Measurements from ENCODE around the gene TXNDC12.
A peak's percentile ranks its signal among the peaks of the same experiment; 100 is the strongest.
"Not testable (repeated sequence)": the region's sequence is repeated elsewhere in the genome, so short reads cannot be mapped to it uniquely, and the experiment has no call there.

Gene TXNDC12

GRCh38 chr1:52053862-52054261, 1.1 kb downstream of the TXNDC12 start:
- Histone ChIP-seq H3K36me3 (ENCODE audit: control insufficient read depth in 2 of 2, insufficient read depth in 1 of 2, low read length in 2 of 2) (peaks cover 0 to 17% of the 10 kb centered on the region in 2 experiments; a peak in 2 of 3 replicates), H3K4me1 (ENCODE audit: control insufficient read depth, insufficient read depth, low read length) (peaks cover 9% of the 10 kb centered on the region; the same call in 1 of the 2 replicates), H3K27ac (ENCODE audit: extremely low read depth, low read depth, low read length) (no peak overlapping the region), H3K4me3 (ENCODE audit: low read depth, low read length) (peak overlapping the region; percentile 91), H3K9me3 (ENCODE audit: control insufficient read depth, insufficient read depth, low read depth, low read length) (no peaks in the 10 kb centered on the region)
- CTCF ChIA-PET, result interaction anchor here (0.6 kb wide), 1 partner anchor 10 kb away, joined by 3 read pairs; no protein-coding TSS in a partner anchor
- peak; percentile 51 for TF ChIP-seq ZNF335 (tag by site-specific recombination; conservative IDR thresholded peaks at IDR 0.05)
- TF ChIP-seq ZNF777 (tag by site-specific recombination; IDR thresholded peaks at IDR 0.05; ENCODE audit: borderline replicate concordance), result no peak
- no peak for TF ChIP-seq ZNF324 (tag by site-specific recombination; IDR thresholded peaks at IDR 0.05)
- TF ChIP-seq REPIN1 (tag by site-specific recombination; IDR thresholded peaks at IDR 0.05; ENCODE audit: low read depth), result no peak
- no peak for TF ChIP-seq ZNF473 (tag by site-specific recombination; IDR thresholded peaks at IDR 0.05)
- no peak for TF ChIP-seq ZNF266 (tag by site-specific recombination; IDR thresholded peaks at IDR 0.05; ENCODE audit: low read depth)
- POLR2A ChIA-PET, result interaction anchor here (0.6 to 3.1 kb wide), 5 partner anchors 15 to 1225 kb away, joined by 3 to 30 read pairs (median 4); partner anchors contain the start of genes CC2D1B and KTI12

GRCh38 chr1:52049337-52049736, 5.7 kb downstream of the TXNDC12 start:
- CTCF ChIA-PET; H3K4me3 ChIP-seq (ENCODE audit: low read depth, low read length); H3K9me3 ChIP-seq (ENCODE audit: control insufficient read depth, insufficient read depth, low read depth, low read length); H3K27ac ChIP-seq (ENCODE audit: extremely low read depth, low read depth, low read length); H3K4me1 ChIP-seq (ENCODE audit: control insufficient read depth, insufficient read depth, low read length): not testable (repeated sequence)
- peaks cover 0 to 17% of the 10 kb centered on the region in 2 experiments; a peak in 2 of 3 replicates for H3K36me3 ChIP-seq (ENCODE audit: control insufficient read depth in 2 of 2, insufficient read depth in 1 of 2, low read length in 2 of 2)
- POLR2A ChIA-PET, result interaction anchor here (0.9 kb wide), 1 partner anchor 793 kb away, joined by 3 read pairs; the partner anchor contains the start of gene ZYG11A

- H3K4me1 ChIP-seq (ENCODE audit: control insufficient read depth, insufficient read depth, low read length); H3K9me3 ChIP-seq (ENCODE audit: control insufficient read depth, insufficient read depth, low read depth, low read length); CTCF ChIA-PET; H3K36me3 ChIP-seq (ENCODE audit: control insufficient read depth in 2 of 2, insufficient read depth in 1 of 2, low read length in 2 of 2); H3K27ac ChIP-seq (ENCODE audit: extremely low read depth, low read depth, low read length); POLR2A ChIA-PET; H3K4me3 ChIP-seq (ENCODE audit: low read depth, low read length): not testable (repeated sequence)
- peak; percentile 77; the same call in 1 of the 2 replicates for TF ChIP-seq ZNF121 (tag by site-specific recombination; IDR thresholded peaks at IDR 0.05)
Measured at GRCh38 chr1:52045666-52046195, 9.3 kb downstream of the TXNDC12 start.

- H3K4me1 ChIP-seq (ENCODE audit: control insufficient read depth, insufficient read depth, low read length), result no peaks in the 10 kb centered on the region
- H3K27ac ChIP-seq (ENCODE audit: extremely low read depth, low read depth, low read length), result no peak overlapping the region
- H3K36me3 ChIP-seq (ENCODE audit: control insufficient read depth in 2 of 2, insufficient read depth in 1 of 2, low read length in 2 of 2), result peaks cover 6 to 13% of the 10 kb centered on the region in 2 experiments; a peak in 2 of 3 replicates
- no peaks in the 10 kb centered on the region for H3K9me3 ChIP-seq (ENCODE audit: control insufficient read depth, insufficient read depth, low read depth, low read length)
- POLR2A ChIA-PET, result no interaction called here
- no peak overlapping the region for H3K4me3 ChIP-seq (ENCODE audit: low read depth, low read length)
- CTCF ChIA-PET, result no interaction called here
- TF ChIP-seq ZNF692 (tag by site-specific recombination; IDR thresholded peaks at IDR 0.05) (peak; percentile 82), ZNF548 (tag by site-specific recombination; IDR thresholded peaks at IDR 0.05) (peak; percentile 71; the same call in 1 of the 2 replicates), ZNF214 (tag by site-specific recombination; IDR thresholded peaks at IDR 0.05; ENCODE audit: borderline replicate concordance) (no peak)
Measured at GRCh38 chr1:52045236-52045635, 9.8 kb downstream of the TXNDC12 start.

GRCh38 chr1:52041551-52042185, 13.3 kb downstream of the TXNDC12 start:
- no peak overlapping the region for H3K27ac ChIP-seq (ENCODE audit: extremely low read depth, low read depth, low read length)
- H3K36me3 ChIP-seq (ENCODE audit: control insufficient read depth in 2 of 2, insufficient read depth in 1 of 2, low read length in 2 of 2), result peaks cover 14 to 37% of the 10 kb centered on the region in 2 experiments; a peak in 2 of 3 replicates
- H3K4me3 ChIP-seq (ENCODE audit: low read depth, low read length), result no peak overlapping the region
- ChIA-PET POLR2A (interaction anchor here (0.7 to 1.2 kb wide), 2 partner anchors 15 to 21 kb away, joined by 3 to 6 read pairs; no protein-coding TSS in a partner anchor), CTCF (no interaction called here)
- no peaks in the 10 kb centered on the region for H3K9me3 ChIP-seq (ENCODE audit: control insufficient read depth, insufficient read depth, low read depth, low read length)
- H3K4me1 ChIP-seq (ENCODE audit: control insufficient read depth, insufficient read depth, low read length), result no peaks in the 10 kb centered on the region
- TF ChIP-seq ZNF112 (tag by site-specific recombination; IDR thresholded peaks at IDR 0.05), result no peak
- no peak for TF ChIP-seq ZNF707 (tag by site-specific recombination; IDR thresholded peaks at IDR 0.05)
- TF ChIP-seq MYNN (tag by site-specific recombination; IDR thresholded peaks at IDR 0.05; ENCODE audit: borderline replicate concordance), result no peak
- TF ChIP-seq TSHZ1 (tag by site-specific recombination; IDR thresholded peaks at IDR 0.05; ENCODE audit: borderline replicate concordance), result no peak
- no peak for TF ChIP-seq TCF7L2 (IDR thresholded peaks at IDR 0.05; ENCODE audit: borderline replicate concordance, low read depth, low read length)
- TF ChIP-seq ZNF391 (tag by site-specific recombination; IDR thresholded peaks at IDR 0.05; ENCODE audit: borderline replicate concordance, low read depth), result no peak
- no peak for TF ChIP-seq ZNF16 (tag by site-specific recombination; IDR thresholded peaks at IDR 0.05; ENCODE audit: low read depth)
- no peak for TF ChIP-seq ZNF23 (tag by site-specific recombination; IDR thresholded peaks at IDR 0.05; ENCODE audit: borderline replicate concordance)
- TF ChIP-seq ZNF266 (tag by site-specific recombination; IDR thresholded peaks at IDR 0.05; ENCODE audit: low read depth), result no peak
- TF ChIP-seq ZNF785 (tag by site-specific recombination; IDR thresholded peaks at IDR 0.05), result no peak
